Measurements from ENCODE around the gene FGD5. TPM values are rescaled to one million over a fixed set of nuclear protein-coding genes. Genes with fewer than 3 reads are reported as not detected.

FGD5 gene
- total and polyA plus RNA-seq, 8 donors = 1.2 to 34.1 (median 9.0) TPM

DNA sequence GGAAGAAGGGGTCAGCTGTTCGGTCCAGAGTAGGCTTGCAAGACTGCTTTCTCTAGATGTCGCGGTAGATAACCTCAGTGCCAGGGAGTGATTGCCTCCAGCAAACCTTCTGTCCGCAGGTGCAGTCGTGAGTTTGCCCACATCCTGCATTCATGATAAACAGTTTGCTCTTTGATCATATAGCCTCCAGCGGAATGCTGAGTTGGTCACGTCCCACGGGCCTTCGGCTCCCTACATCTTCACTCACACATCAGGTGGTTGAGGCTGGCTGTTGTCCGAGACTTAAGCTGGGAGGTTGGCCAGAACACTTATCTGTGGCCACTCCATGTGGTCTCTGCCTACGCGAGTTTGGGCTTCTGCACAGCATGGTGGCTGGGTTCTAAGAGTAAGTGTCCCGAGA, 66.5 kb downstream of the FGD5 start:
- intact Hi-C loops (cut with DNase I; ENCODE audit: low total_unique reads) = no loop called here
- Histone ChIP-seq H3K27ac (peak overlapping the region in 1 of 5 donors; percentile 32), H3K27me3 (no peaks in the 10 kb centered on the region), H3K36me3 (peaks cover 0 to 3% (median 0%) of the 10 kb centered on the region in 4 donors), H3K9me3 (no peaks in the 10 kb centered on the region), H3K4me3 (no peak overlapping the region), H3K4me1 (peaks cover 0 to 23% (median 12%) of the 10 kb centered on the region in 4 donors)
- WGBS, 5 donors = 25 to 61% (median 54%) methylated on average over 13 of the region's 13 CpGs
- TF ChIP-seq CTCF (IDR thresholded peaks at IDR 0.05) (no peak), EP300 (IDR thresholded peaks at IDR 0.05) (no peak), POLR2AphosphoS5 (IDR thresholded peaks at IDR 0.05) (peak in 2 of 3 donors; percentile 36 to 52), POLR2A (IDR thresholded peaks at IDR 0.05) (no peak)
- peak in 1 of 2 donors; percentile 75 for DNase-seq

DNA sequence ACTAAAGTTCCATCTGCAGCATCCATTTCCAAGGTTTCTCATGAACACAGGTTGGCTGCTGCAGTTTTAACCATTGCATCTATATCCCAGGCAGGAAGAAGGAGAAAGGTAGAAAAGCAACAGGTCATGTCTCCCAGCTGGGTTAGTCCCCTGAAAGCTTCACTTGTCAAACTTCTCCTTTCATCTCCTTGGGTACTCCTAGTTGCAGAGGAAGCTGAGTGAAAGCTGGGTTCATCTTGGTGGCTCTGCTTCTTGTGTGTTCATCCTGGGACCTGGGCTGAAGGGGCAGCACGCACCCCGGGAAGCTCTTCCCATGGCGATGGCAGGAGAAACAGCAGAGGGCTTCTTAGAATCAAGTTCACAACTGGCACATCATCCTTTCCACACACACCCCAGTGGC, 67.3 kb downstream of the FGD5 start:
- DNase-seq = no peak
- TF ChIP-seq POLR2AphosphoS5 (IDR thresholded peaks at IDR 0.05) (no peak), EP300 (IDR thresholded peaks at IDR 0.05) (no peak), POLR2A (IDR thresholded peaks at IDR 0.05) (no peak), CTCF (IDR thresholded peaks at IDR 0.05) (no peak)
- WGBS, 5 donors = 90 to 97% (median 95%) methylated on average over 3 of the region's 3 CpGs
- no peaks in the 10 kb centered on the region for H3K27me3 ChIP-seq
- H3K27ac ChIP-seq = no peak overlapping the region
- H3K36me3 ChIP-seq = peaks cover 0 to 3% (median 0%) of the 10 kb centered on the region in 4 donors
- H3K9me3 ChIP-seq = no peaks in the 10 kb centered on the region
- intact Hi-C loops (cut with DNase I; ENCODE audit: low total_unique reads) = no loop called here
- H3K4me3 ChIP-seq = no peak overlapping the region
- H3K4me1 ChIP-seq = peaks cover 0 to 23% (median 14%) of the 10 kb centered on the region in 4 donors

GRCh38 chr3:14889205-14889604, 70.4 kb downstream of the FGD5 start:
- Histone ChIP-seq H3K4me1 (peaks cover 0 to 18% (median 16%) of the 10 kb centered on the region in 4 donors), H3K27me3 (no peaks in the 10 kb centered on the region), H3K9me3 (no peaks in the 10 kb centered on the region), H3K27ac (no peak overlapping the region), H3K36me3 (no peaks in the 10 kb centered on the region), H3K4me3 (no peak overlapping the region)
- TF ChIP-seq EP300 (IDR thresholded peaks at IDR 0.05) (no peak), POLR2AphosphoS5 (IDR thresholded peaks at IDR 0.05) (no peak), POLR2A (IDR thresholded peaks at IDR 0.05) (no peak), CTCF (IDR thresholded peaks at IDR 0.05) (no peak)
- 61 to 80% (median 76%) methylated on average over 7 of the region's 7 CpGs for WGBS, 5 donors
- intact Hi-C loops (cut with DNase I; ENCODE audit: low total_unique reads) = no loop called here
- DNase-seq = no peak

DNA sequence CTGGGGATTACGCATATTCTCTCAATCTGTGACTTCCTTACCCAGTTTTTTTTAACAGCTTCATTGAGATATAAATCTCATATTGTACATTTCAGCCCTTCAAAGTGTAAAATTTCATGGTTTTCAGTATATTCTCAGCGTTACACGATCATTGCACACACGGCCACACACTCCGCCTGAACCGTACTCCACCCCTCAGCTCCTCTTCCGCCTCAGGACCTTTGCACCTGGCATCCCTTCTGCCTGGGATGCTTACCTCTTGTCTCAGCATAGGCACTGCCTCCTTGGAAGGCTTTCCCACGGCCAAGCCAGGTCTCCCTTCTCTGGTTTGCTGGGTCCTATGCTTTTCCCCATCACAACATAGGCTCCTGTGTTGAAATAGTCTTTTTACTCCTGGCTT, 71.2 kb downstream of the FGD5 start:
- Histone ChIP-seq H3K4me1 (peaks cover 0 to 15% (median 9%) of the 10 kb centered on the region in 4 donors), H3K9me3 (no peaks in the 10 kb centered on the region), H3K27me3 (no peaks in the 10 kb centered on the region), H3K36me3 (no peaks in the 10 kb centered on the region), H3K27ac (no peak overlapping the region), H3K4me3 (no peak overlapping the region)
- 81 to 96% (median 93%) methylated on average over 8 of the region's 8 CpGs for WGBS, 5 donors
- DNase-seq = no peak
- intact Hi-C loops (cut with DNase I; ENCODE audit: low total_unique reads) = no loop called here
- TF ChIP-seq POLR2A (IDR thresholded peaks at IDR 0.05) = no peak
- no peak for TF ChIP-seq EP300 (IDR thresholded peaks at IDR 0.05)
- TF ChIP-seq POLR2AphosphoS5 (IDR thresholded peaks at IDR 0.05) = no peak
- TF ChIP-seq CTCF (IDR thresholded peaks at IDR 0.05) = no peak

All from stomach (tissue), 9 donors.